ENCODE data around the gene TRMT2B.

The TRMT2B gene

GRCh38 chrX:101051549-101052302 lies at the start of gene TRMT2B:
Gene TRMT2B, minus strand, starts transcription at chrX:101052111. Its CDS starts 9,822 bp downstream, at chrX:101042289.
- no peak for TF ChIP-seq CTCF (IDR thresholded peaks at IDR 0.05; ENCODE audit: low read depth, low read length, missing control alignments)
- peak within 1 kb of the TSS; percentile 56 for H3K4me3 ChIP-seq (replicated peaks; ENCODE audit: low read depth, low read length)
- peak; percentile 20 for DNase-seq (ENCODE audit: extremely low read depth, low read depth)

- DNase-seq (ENCODE audit: extremely low read depth, low read depth), result peak; percentile 66
- H3K4me3 ChIP-seq (replicated peaks; ENCODE audit: low read depth, low read length), result peak within 1 kb of the TSS; percentile 63
- no peak for TF ChIP-seq CTCF (IDR thresholded peaks at IDR 0.05; ENCODE audit: low read depth, low read length, missing control alignments)
Measured at GRCh38 chrX:101097546-101098453, 45.9 kb upstream of the TRMT2B start, which contains the start of gene CENPI. Gene CENPI, plus strand, starts transcription at chrX:101098204. Its CDS starts 2,867 bp downstream, at chrX:101101071.

GRCh38 chrX:101091817-101092216 lies 39.9 kb upstream of the TRMT2B start:
- TF ChIP-seq CTCF (IDR thresholded peaks at IDR 0.05; ENCODE audit: low read depth, low read length, missing control alignments), result no peak
- H3K4me3 ChIP-seq (replicated peaks; ENCODE audit: low read depth, low read length), result no peak overlapping the region
- DNase-seq (ENCODE audit: extremely low read depth, low read depth), result no peak

GRCh38 chrX:101081231-101081630 lies 29.3 kb upstream of the TRMT2B start:
- DNase-seq (ENCODE audit: extremely low read depth, low read depth), result no peak
- TF ChIP-seq CTCF (IDR thresholded peaks at IDR 0.05; ENCODE audit: low read depth, low read length, missing control alignments), result no peak

GRCh38 chrX:101080326-101081124 lies 28.6 kb upstream of the TRMT2B start:
- H3K4me3 ChIP-seq (replicated peaks; ENCODE audit: low read depth, low read length), result no peak overlapping the region; the same call in 1 of the 2 replicates
- no peak for TF ChIP-seq CTCF (IDR thresholded peaks at IDR 0.05; ENCODE audit: low read depth, low read length, missing control alignments)
- no peak for DNase-seq (ENCODE audit: extremely low read depth, low read depth)

More at GRCh38 chrX:101081231-101081630, 29.3 kb upstream of the TRMT2B start:
- H3K4me3 ChIP-seq (replicated peaks; ENCODE audit: low read depth, low read length), result no peak overlapping the region

GRCh38 chrX:101079736-101080270 lies 27.9 kb upstream of the TRMT2B start:
- H3K4me3 ChIP-seq (replicated peaks; ENCODE audit: low read depth, low read length), result peak overlapping the region; percentile 43
- no peak for DNase-seq (ENCODE audit: extremely low read depth, low read depth)
- TF ChIP-seq CTCF (IDR thresholded peaks at IDR 0.05; ENCODE audit: low read depth, low read length, missing control alignments), result no peak

Data from HFF-Myc (cell line).